Stimulated activated CD8-positive, alpha-beta memory T cell treated with anti-CD3 and anti-CD28 coated beads, Interleukin-2, amount 100 ng/mL, for 1 hour (primary cell): Measurements from ENCODE around the gene SELP.

Experiments used
- DNase-seq, 2 donors: peaks; one replicate each; pipeline ENCODE4 v3.0.0-alpha.2; 2020; ENCODE audit warnings: low read depth in 2 of 2

SELP gene

DNA sequence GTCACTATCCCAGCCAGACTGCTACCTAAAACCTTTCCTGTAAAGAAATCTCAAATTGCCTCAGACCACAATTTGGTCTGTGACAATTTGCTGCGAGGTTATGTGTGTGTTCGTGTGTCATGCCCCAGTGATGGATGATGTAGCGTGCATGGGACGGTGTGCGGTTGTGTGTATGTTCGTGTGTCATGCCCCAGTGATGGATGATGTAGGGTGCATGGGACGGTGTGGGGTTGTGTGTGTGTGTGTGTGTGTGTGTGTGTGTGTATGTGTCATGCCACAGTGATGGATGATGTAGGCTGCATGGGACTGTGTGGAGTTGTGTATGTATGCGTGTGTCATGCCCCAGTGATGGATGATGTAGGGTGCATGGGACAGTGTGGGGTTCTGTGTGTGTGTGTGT lies 9.4 kb downstream of the SELP start:
- DNase-seq = no peak

DNA sequence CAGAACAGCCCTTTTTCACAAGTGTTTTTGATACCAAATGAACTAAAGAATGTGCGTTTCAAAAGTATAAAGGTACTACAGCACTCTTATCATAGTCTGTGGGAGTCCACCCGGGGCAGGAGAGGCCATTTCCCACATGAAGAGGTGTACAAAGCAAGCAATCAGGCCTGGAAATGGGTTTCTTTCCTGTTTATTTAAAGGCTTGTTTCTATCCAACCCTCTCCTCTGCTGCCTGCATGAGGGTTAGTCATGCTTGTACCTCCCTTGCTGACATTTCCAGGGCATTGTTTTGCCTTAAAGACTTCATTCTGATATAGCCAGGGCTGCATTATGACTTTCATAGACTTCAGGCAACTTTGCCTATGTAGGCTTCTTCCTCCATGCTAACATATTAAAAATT lies 11.6 kb downstream of the SELP start:
- DNase-seq = no peak

DNA sequence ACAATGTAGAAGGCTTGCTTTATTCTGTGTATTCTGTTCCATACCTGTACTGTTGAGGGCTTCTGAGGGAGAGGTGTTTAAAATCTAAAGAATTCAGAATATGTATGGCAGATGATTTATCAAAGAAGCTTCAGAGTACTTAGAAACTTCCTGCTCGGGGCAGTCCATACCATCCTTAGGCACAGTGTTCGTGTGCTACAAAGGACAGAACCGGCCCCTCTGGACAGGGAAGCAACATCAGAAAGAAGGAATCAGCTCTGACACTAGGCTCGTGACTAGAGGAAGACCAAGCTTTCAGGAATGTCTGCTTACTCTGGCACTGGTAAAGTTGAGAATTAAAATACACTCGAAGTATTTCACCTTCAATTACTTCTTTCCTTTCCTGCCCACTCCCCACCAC lies 14.1 kb downstream of the SELP start:
- DNase-seq = no peak

DNA sequence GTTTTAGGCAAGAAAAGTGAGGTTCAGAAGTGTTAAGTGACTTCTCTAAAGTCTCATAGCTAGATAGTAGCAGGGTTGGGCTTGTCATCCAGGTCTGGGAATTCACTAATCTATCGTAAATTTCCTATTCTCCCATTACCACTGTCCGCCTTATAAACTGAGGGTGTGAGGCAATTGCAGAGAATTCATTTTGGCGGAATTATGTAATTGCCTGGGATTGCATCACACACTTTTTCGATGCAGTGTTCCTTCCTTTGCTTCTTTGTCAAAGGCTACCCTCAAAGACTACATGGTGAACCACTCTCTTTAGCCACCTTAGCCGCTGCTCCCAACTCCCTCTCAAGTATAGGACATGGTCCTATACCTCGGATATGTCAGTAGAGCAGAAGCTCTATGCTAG lies 19.1 kb downstream of the SELP start:
- no peak for DNase-seq

DNA sequence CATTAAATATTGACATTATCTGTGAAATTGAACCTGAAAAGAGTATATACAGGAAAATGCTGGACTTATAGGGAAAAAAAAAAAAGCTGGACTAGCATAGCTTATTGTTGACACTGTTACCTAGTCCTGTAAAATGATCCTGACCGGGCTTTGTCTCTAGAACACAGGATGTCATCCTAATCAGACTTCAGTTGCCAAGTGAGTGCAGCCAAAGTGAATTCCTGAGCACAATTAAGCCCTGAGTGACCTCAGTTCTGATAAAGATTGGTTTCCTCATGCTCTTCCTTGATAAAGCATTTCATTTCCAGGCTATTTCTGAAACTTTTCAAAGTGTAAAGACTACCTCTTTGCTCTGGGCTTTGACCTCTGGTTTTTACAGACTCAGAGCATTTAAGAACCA lies 19.8 kb downstream of the SELP start:
- DNase-seq = no peak

DNA sequence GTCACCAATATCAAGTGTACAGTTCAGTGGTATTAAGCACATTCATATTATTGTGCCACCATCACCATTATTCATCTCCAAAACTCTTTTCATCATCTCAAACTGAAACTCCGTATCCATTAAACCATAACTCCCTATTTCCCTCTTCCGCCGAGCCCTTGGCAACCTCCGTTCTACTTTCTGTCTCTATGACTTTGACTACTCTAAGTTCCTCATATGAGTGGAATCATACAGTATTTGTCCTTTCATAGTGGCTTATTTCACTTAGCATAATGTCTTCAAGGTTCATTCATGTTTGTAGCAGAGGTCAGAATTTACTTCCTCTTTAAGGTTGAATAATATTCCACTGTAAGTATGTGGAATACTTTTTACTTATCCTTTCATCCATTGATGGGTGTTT lies 21.7 kb downstream of the SELP start:
- no peak for DNase-seq

DNA sequence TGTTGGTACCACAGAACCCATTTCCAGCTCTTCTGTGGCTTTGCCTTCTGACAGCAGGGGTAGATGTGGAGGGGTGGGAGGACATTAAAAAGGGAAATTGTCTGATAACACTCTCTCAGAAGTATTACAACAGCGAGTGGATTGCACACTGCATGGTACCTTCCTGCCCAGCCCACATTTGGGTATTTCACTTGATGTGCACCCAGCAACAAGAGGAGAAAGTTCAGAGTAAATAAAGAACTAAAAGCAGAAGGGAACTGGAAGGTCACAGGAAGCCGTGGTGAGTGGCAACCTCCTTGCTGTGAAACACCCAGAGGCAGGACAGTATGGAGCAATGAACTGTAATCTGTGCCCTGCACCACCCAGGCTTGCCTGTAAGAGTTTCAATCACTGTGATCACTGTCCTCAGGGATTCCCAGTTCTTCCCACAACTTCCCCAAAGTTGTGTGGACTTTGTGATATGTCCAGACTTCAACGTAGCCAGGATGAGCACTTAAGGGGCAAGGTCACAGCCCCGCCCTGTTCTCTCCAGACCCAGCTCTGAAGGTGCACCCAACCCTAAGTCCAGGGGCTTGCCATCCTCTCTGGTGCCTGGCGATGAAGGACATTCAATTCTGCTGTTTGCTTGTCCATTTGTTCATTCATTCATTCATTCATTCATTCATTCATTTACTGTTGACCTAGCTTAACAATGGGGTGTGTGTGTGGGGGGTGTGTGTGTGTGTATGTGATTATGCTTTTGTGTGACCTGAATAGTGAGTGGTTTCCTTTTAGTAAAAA lies 25.0 kb downstream of the SELP start:
- peak; percentile 12 to 21 for DNase-seq

DNA sequence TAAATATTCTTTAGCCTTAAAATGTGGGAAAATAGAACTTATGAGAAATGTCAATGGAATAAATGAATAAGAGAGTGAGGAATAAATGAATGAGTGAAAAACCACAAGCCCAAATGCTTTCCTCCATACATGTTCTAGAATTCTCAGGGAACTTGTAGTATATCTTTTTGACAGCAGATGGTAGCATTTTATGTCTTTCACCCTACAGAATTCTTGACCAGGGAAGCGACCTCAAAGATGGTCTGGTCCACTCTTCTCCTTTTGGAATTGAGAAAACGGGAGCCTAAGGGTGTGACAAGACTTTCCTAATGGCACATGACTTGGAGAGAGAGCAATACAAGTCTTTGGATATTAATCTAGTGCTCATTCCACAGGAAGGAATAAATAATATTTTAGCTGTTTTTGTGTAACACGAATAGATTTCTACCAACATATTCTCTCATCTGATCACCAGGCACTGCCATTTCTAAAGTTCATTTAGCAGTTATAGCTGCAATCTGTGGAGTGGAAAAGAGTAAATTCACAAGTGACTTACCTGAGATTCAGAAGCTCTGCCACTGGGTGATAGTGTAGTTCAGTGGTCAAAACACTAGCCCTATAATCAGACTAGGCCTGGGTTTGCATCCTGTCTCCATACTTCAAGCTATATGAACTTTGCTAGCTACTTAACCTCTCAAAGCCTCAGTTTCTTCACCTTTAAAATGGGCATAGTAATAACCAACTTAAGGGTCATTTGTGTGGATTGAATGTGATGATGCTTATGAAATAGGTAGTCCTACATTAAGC lies 28.6 kb downstream of the SELP start:
- DNase-seq = no peak

DNA sequence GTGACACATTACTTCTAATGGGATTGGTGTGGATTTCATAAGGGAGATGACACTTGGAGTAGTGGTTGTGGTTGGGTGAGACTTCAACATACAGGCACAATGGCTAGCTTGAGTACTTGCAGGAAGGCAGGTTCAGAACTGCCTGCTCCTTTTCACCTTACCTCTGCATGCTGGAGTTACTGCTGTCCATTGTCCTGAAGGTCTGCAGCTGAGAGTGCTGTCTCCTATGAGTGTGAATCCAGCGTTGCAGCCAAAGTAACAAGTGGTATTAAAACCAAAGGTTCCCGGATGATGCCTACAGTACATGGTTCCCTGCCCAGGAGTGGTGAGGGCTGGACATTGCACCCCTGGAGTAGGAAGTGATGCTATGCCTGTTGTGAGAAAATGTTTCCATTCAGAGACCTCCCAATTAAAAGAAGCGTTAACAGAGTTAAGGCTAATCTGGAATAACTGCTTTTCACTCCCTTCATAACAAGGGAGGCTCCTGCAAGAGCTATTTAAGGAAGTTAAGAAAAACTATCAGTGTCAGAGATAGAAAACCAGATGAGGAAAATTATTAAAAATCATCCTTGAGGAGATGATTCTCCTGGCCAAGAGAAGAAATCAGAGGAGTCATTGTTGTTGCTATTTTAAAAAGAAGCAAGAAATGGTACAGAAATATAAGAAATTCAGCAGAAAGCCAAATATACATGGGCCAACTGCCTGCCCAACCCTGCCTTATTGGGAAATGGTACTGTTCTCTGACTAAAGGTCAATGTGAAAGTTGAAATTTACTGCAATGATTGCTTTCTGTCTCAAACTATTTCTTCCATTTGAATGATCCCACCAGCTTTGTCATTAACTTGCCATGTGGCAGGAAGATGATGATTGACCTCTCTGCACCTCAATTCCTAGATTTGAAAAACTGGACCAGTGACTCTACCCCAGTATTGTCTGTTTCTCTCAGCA lies 33.9 kb downstream of the SELP start:
- DNase-seq = no peak

DNA sequence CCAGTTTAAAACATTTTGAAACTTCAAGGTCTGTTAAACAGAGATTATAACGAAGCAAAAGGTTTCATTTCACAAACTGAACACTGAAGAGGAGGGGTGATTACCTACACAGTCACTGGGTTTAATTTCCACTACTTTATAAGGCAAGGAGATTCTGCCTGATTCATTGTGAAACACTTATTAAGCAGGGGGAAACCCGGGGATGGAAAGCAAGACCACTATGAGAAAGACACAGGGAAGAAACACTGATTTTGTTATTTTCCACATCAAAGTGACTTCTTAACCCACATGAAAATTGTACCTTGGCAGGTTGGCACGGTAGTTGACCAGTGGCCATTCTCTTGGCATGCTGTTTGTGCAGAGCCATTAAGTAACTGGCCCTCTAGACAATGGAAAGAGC lies 35.5 kb downstream of the SELP start:
- DNase-seq = no peak

DNA sequence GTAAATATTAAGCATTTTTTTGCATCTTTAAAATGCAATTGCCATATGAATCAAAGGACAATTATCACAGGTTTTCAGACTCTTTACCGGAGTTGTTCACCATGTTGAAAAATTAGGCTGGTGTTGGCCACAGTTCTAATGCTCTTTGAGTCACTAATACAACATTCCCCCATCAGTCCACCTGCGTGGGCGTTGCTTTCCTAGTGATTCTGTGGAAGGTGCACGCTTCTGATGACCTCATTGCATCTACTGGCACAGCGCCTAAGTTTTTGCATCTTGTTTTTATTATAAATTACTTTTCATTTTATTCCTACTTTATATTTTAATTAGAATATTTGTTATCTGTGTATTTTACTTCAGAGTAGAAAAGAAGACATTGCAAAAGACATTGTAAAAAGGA lies 39.0 kb downstream of the SELP start:
- no peak for DNase-seq

DNA sequence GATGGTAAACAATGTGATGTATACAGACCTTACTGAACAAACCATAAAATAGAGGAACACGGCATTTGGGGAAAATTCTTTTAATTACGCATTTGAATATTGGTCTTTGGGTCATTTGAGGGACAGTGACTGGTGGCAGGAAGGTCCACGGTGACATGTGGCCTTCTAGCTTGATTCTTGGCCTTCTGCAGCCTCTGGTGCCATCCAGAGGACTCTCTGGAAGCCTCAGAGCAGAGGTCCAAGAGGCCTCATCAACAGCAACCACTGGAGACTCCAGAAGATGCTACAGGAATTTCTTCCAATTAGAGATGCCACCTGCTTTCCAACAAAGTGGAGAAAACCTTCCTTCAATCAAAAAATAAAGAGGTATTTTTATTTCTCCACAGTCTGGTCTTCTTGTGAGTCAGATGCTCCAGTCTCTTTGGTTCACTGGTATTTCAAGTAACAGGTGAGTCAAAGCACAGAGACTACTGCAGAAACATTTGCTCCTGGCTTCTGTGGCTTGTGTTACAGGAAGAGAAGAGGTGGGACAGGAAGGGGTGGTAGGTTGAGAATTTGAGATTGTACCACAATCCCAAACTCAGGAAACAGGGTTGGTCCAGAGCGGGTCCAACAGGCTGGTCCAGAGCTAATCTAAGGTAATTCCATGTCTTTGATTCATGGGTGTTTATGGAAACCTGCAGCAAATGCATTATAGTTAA lies 41.0 kb downstream of the SELP start:
- DNase-seq = no peak

DNA sequence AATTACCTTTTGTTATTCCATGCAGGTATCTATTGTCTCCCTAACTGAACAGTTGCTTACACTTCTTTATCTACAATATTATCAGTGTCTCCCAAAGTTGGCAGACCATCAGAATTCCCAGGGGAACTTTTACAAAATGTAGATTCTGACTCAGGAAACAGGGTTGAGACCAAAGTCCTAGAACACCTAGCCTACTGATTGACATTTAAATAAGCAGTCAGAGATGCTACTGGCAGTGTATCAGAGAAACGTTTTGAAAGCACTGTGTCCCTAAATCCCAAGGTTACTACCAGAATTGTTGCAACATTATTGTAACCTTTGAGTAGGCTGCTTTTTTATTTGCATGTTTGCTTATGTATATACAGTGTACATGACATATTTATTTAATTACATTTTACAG lies 41.8 kb downstream of the SELP start:
- no peak for DNase-seq

DNA sequence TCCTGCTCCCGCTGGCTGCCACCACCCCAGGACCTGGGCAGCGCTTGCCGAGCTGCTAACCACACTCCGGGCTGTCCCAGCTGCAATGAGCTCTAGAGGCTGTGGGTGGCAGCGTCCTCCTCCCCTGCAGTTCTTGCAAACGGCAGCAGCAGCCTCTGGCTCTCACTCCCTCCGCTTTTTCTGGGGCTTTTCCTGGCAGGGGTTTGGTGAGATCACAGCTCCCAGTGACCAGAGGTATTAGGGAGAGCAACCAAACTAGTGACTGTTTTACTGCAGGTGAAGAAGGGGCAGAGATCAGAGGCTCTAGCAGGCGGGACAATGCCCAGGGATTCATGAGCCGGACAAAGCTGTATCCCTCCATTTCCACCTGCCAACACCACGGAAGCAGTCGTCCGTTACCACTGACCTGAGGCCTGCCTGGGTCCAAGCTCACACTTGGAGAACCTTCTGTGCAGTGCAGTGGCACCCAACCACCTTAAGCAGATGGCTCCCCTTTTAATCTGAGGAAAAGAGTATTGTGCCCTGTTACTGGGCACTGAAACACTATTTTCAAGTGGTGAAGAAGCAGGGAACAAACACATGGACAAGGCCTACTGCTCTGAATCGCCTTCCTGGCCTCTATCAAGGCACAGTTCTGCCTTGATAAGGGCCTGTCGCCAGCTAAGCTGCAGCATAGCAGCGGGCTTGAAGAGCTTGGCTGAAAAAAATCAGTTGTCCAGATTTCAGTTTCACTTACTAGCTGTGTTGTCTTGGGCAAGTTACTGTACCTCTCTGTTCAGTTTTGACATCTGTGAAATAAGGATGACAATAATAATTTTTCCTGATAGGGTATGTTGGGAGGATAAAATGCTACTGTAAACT lies 43.3 kb downstream of the SELP start, which contains the start of gene F5:
Gene F5 (minus strand): TSS at position 87 of the 861 bp plus-strand sequence. CDS start 95 bp downstream, outside the sequence.
- DNase-seq = peak in 1 of 2 donors; percentile 55

DNA sequence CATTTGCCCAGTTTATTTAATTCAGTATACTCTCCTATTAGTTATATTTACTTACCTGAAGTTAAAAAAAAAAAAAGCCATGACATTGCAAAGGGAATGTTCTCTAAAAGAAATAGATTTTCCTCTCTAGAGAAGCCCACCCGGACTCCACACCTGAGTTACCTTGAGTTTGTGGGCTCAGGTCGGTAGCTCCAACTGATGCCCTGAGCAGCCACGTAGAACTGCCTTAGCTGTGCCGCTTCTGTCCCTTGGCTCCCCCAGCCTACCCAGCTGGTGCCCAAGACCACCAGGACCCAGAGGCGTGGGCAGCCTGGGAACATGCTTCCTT lies 43.9 kb downstream of the SELP start:
- DNase-seq = no peak

DNA sequence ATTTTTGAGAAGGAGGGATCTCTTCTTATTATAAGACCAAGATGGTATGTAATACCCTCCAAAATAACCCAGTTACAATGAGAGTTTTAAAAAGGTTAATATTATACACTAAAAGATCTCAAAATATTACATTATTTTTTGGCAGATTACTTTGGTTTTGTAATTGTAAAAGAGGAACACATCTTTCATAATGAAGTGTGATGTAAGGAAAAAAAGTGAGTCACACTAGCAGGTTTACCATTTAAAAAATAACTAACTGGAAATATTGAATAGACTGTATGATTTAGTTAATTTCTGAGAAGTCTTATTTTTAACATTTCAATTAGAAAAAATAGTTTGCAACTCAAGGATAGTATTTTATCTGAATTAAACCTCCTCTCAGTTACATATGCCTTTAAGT lies 44.7 kb downstream of the SELP start:
- no peak for DNase-seq

DNA sequence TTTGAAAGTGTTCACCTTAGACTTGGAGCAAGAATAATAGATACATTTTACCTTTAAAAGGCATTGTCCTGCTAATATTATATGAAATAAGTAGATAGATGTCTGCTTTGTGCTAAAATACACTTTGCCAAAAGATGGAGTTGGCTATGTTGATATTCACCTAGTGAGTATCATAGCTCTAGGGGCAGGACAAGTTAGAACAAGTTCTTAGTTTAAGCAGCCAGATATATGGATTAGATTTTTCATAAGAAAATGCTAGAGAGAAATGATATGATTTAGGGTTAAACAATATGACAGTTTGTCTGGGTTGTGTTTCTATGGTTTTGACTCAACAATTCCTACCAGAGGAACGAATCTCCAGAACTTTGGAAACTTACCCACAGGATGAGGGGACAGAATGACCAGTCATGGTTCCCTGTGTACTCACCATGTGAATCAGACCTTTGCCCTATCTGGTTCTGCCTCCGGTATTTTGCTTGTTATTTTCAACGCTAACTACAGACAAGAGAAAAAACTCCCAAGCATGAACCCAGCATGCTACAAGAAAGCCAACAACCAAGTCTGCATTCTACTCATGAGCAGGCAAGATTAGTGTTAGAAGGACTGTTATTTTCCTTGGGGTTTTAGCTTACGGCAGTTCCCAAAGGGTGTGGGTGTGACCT lies 45.3 kb downstream of the SELP start:
- DNase-seq = no peak

DNA sequence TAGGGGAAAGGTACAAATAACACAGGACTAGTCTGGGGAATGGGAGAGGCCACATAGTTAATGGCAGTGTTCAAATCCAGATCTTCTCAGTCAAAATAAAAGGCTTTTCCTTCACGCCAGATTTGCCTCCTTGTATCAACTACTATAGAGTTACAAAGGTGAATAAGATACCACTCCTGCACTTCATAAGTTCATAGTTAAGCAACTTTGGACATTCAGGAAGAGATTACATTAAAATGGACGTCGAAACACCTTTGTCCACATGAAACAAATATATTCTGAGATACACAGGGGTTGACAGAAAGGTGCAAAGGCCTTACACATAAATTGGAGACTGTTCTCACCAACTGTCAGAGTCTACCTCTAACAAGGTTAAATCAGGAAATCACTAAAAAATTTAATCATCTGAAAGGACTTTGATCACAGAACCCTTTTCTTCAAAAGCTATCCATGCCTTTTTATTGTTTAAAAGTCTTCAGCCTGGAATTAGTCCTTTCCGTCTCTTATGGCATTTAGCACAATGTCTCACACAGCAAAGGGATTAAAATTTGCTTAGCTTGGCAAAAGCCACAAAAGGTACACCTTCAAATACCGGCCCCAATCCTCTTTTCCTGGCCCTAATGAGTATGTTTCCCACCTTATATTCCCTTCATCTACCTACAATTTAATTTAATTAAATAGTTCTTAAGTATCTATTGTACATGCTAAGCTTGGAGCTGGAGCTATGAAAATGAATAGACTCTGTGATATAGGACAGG lies 51.8 kb downstream of the SELP start:
- DNase-seq = no peak

DNA sequence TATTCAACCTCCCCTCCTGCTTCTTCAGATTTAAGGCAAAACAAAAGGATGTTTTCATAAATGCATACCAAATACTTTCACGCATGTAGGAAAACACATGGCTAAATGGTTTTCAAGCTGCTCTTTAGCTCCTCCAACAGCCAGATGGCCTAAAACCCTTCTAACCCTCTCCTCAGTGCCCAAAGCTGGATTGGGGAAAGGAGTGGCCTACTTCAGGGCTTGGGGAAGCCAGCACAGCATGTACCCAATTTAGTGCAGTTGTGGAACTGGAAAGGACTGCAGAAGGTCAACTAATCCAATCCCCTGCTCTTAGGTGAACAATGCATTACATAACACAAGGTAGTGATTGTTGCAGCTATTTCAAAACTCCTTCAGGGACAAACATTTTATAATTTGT lies 53.0 kb downstream of the SELP start:
- no peak for DNase-seq
